ENCODE data around the gene TBL1Y.
"Not testable (repeated sequence)": the region's sequence is repeated elsewhere in the genome, so short reads cannot be mapped to it uniquely, and the experiment has no call there.

The TBL1Y gene

GRCh38 chrY:6910372-6911252, at the start of gene TBL1Y:
Gene TBL1Y, plus strand, starts transcription at chrY:6910697. Its CDS starts 114,388 bp downstream, at chrY:7025085.
- no peak for DNase-seq (ENCODE audit: extremely low read depth in 1 of 2, low read depth in 1 of 2)

- DNase-seq (ENCODE audit: extremely low read depth in 1 of 2, low read depth in 1 of 2), result no peak
These were observed 16.0 kb upstream of the TBL1Y start for GRCh38 chrY:6894496-6894895.

- DNase-seq (ENCODE audit: extremely low read depth in 1 of 2, low read depth in 1 of 2), result no peak
These were observed 15.3 kb upstream of the TBL1Y start for GRCh38 chrY:6895236-6895635.

- DNase-seq (ENCODE audit: extremely low read depth in 1 of 2, low read depth in 1 of 2), result not testable (repeated sequence)
These were observed 8.4 kb upstream of the TBL1Y start for GRCh38 chrY:6902116-6902515.

GRCh38 chrY:6907591-6907990, 2.9 kb upstream of the TBL1Y start:
- no peak for DNase-seq (ENCODE audit: extremely low read depth in 1 of 2, low read depth in 1 of 2)

- not testable (repeated sequence) for DNase-seq (ENCODE audit: extremely low read depth in 1 of 2, low read depth in 1 of 2)
These were observed 2.5 kb upstream of the TBL1Y start for GRCh38 chrY:6908021-6908420.

- no peak for DNase-seq (ENCODE audit: extremely low read depth in 1 of 2, low read depth in 1 of 2)
These were observed 1.4 kb upstream of the TBL1Y start for GRCh38 chrY:6909118-6909521.

GRCh38 chrY:6909856-6910255, 641 bp upstream of the TBL1Y start:
- no peak for DNase-seq (ENCODE audit: extremely low read depth in 1 of 2, low read depth in 1 of 2)

GRCh38 chrY:6911253-6911881, 870 bp downstream of the TBL1Y start, which contains the start of gene AMELY:
Gene AMELY, minus strand, starts transcription at chrY:6911752. Its CDS starts 39,144 bp downstream, at chrY:6872608.
- no peak for DNase-seq (ENCODE audit: extremely low read depth in 1 of 2, low read depth in 1 of 2)

GRCh38 chrY:6913362-6913761, 2.9 kb downstream of the TBL1Y start:
- no peak for DNase-seq (ENCODE audit: extremely low read depth in 1 of 2, low read depth in 1 of 2)

- no peak for DNase-seq (ENCODE audit: extremely low read depth in 1 of 2, low read depth in 1 of 2)
These were observed 10.6 kb downstream of the TBL1Y start for GRCh38 chrY:6921061-6921460.

- no peak for DNase-seq (ENCODE audit: extremely low read depth in 1 of 2, low read depth in 1 of 2)
These were observed 17.8 kb downstream of the TBL1Y start for GRCh38 chrY:6928265-6928664.

- DNase-seq (ENCODE audit: extremely low read depth in 1 of 2, low read depth in 1 of 2), result no peak
These were observed 18.7 kb downstream of the TBL1Y start for GRCh38 chrY:6929237-6929636.

GRCh38 chrY:6931779-6932396, 21.4 kb downstream of the TBL1Y start:
- no peak for DNase-seq (ENCODE audit: extremely low read depth in 1 of 2, low read depth in 1 of 2)

GRCh38 chrY:6935497-6935896, 25.0 kb downstream of the TBL1Y start:
- no peak for DNase-seq (ENCODE audit: extremely low read depth in 1 of 2, low read depth in 1 of 2)

GRCh38 chrY:6947695-6948094, 37.2 kb downstream of the TBL1Y start:
- no peak for DNase-seq (ENCODE audit: extremely low read depth in 1 of 2, low read depth in 1 of 2)

- no peak for DNase-seq (ENCODE audit: extremely low read depth in 1 of 2, low read depth in 1 of 2)
These were observed 37.9 kb downstream of the TBL1Y start for GRCh38 chrY:6948378-6948777.

- no peak for DNase-seq (ENCODE audit: extremely low read depth in 1 of 2, low read depth in 1 of 2)
These were observed 39.5 kb downstream of the TBL1Y start for GRCh38 chrY:6949947-6950346.

- no peak for DNase-seq (ENCODE audit: extremely low read depth in 1 of 2, low read depth in 1 of 2)
These were observed 54.2 kb downstream of the TBL1Y start for GRCh38 chrY:6964732-6965131.

GRCh38 chrY:6966521-6966920, 56.0 kb downstream of the TBL1Y start:
- no peak for DNase-seq (ENCODE audit: extremely low read depth in 1 of 2, low read depth in 1 of 2)

GRCh38 chrY:6967736-6968135, 57.2 kb downstream of the TBL1Y start:
- DNase-seq (ENCODE audit: extremely low read depth in 1 of 2, low read depth in 1 of 2), result no peak

- no peak for DNase-seq (ENCODE audit: extremely low read depth in 1 of 2, low read depth in 1 of 2)
These were observed 57.7 kb downstream of the TBL1Y start for GRCh38 chrY:6968191-6968590.

All from stimulated activated CD8-positive, alpha-beta memory T cell treated with anti-CD3 and anti-CD28 coated beads, Interleukin-7, amount 100 ng/mL, for 48 hours (primary cell).